IMR-90 (cell line): Measurements from ENCODE around the gene MCF2L.

Source experiments
- CEBPB ChIP-seq: IDR thresholded peaks from 2 replicates; pipeline ENCODE4 v1.6.1; 2012; ENCODE audit warnings: low read depth, low read length, improper control_type of control experiment
- FOS ChIP-seq: fragments of 150-350 bp; IDR thresholded peaks from 2 replicates; pipeline ENCODE4 v1.6.1; 2016; ENCODE audit warnings: low read depth, low read length
- MXI1 ChIP-seq: IDR thresholded peaks from 2 replicates; pipeline ENCODE4 v1.6.1; 2012; ENCODE audit warnings: low read depth, mild to moderate bottlenecking, low read length, moderate library complexity, borderline replicate concordance
- POLR2A ChIP-seq: IDR thresholded peaks from 2 replicates; pipeline ENCODE4 v1.6.1; 2012; ENCODE audit warnings: mild to moderate bottlenecking, low read depth, low read length
- RAD21 ChIP-seq: IDR thresholded peaks from 2 replicates; pipeline ENCODE4 v1.6.1; 2012; ENCODE audit warnings: low read length, improper control_type of control experiment
- TF ChIP-seq, protein P1 (sequence below): conservative IDR thresholded peaks from 2 replicates; pipeline ENCODE4 v1.5.1; 2012; ENCODE audit warnings: mild to moderate bottlenecking, low read depth, low read length, improper control_type of control experiment

DNA sequence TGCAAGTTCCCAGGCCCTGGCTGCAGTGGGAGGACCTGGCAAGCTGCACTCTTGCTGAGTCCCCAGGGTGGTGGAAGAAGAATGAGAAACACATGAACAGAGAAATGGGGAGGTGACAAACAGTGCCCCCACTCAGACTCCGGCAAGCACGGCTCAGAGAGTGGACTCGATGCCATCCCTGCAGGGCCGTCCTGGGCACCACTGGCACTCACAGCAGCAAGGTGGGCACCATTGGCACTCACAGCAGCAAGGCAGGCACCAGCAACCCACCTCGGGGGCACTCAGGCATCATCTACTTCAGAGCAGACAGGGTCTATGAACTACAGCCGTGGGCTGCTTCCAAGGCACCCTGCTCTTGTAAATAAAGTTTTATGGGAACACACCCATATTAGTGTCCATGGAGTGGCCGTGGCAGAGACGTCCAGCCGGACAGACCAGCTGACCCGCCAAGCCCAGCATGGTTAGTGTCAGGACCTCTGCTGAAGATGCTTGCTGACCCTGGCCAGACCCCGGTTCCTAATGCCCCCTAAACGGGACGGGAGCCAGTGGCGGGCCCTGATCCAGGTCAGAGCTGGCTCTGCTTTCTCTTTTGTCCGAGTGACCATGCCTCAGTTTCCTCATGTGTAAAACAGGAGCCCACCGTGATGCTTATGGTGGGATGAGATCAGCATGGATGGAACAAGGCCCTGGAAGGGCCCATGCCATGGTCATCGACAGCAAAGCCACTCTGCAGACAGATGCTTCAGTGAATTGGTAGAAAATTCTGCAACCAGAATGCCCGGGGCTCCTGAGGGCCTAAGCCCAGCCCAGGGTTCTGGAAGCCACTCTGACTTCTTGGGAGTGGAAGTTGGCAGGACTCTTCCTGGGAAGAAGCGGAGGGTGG, 151.5 kb downstream of the MCF2L start:
- TF ChIP-seq MXI1 (no peak), POLR2A (no peak), FOS (no peak), RAD21 (no peak), CEBPB (no peak)
- TF ChIP-seq, protein P1, sequence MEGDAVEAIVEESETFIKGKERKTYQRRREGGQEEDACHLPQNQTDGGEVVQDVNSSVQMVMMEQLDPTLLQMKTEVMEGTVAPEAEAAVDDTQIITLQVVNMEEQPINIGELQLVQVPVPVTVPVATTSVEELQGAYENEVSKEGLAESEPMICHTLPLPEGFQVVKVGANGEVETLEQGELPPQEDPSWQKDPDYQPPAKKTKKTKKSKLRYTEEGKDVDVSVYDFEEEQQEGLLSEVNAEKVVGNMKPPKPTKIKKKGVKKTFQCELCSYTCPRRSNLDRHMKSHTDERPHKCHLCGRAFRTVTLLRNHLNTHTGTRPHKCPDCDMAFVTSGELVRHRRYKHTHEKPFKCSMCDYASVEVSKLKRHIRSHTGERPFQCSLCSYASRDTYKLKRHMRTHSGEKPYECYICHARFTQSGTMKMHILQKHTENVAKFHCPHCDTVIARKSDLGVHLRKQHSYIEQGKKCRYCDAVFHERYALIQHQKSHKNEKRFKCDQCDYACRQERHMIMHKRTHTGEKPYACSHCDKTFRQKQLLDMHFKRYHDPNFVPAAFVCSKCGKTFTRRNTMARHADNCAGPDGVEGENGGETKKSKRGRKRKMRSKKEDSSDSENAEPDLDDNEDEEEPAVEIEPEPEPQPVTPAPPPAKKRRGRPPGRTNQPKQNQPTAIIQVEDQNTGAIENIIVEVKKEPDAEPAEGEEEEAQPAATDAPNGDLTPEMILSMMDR = no peak
